Amniotic stem cell (primary cell): Measurements from ENCODE around the gene SLC39A12.
A peak's percentile ranks its signal among the peaks of the same experiment; 100 is the strongest.
"Not testable (repeated sequence)": the region's sequence is repeated elsewhere in the genome, so short reads cannot be mapped to it uniquely, and the experiment has no call there.

Experiments used
- DNase-seq: peaks from one replicate; lab custom pipeline; 2025; lab: John Stamatoyannopoulos, UW

SLC39A12 gene

GRCh38 chr10:17951868-17952371, at the start of gene SLC39A12:
SLC39A12 (plus strand) TSS chr10:17951918; CDS start chr10:17953277, 1,359 bp downstream.
- no peak for DNase-seq

- no peak for DNase-seq
Observed at GRCh38 chr10:17904564-17904963, 47.2 kb upstream of the SLC39A12 start.

GRCh38 chr10:17905491-17905890, 46.2 kb upstream of the SLC39A12 start:
- DNase-seq = no peak

- no peak for DNase-seq
Observed at GRCh38 chr10:17906002-17906401, 45.7 kb upstream of the SLC39A12 start.

GRCh38 chr10:17907641-17908040, 44.1 kb upstream of the SLC39A12 start:
- DNase-seq = no peak

GRCh38 chr10:17910125-17910789, 41.5 kb upstream of the SLC39A12 start:
- DNase-seq = peak; percentile 61

- no peak for DNase-seq
Observed at GRCh38 chr10:17912754-17913153, 39.0 kb upstream of the SLC39A12 start.

GRCh38 chr10:17913604-17914003, 38.1 kb upstream of the SLC39A12 start:
- no peak for DNase-seq

- DNase-seq = no peak
Observed at GRCh38 chr10:17914169-17915045, 37.3 kb upstream of the SLC39A12 start.

GRCh38 chr10:17915181-17915580, 36.5 kb upstream of the SLC39A12 start:
- no peak for DNase-seq

- DNase-seq = no peak
Observed at GRCh38 chr10:17918187-17918903, 33.4 kb upstream of the SLC39A12 start.

- no peak for DNase-seq
Observed at GRCh38 chr10:17921378-17921777, 30.3 kb upstream of the SLC39A12 start.

GRCh38 chr10:17923728-17924127, 28.0 kb upstream of the SLC39A12 start:
- DNase-seq = peak; percentile 71

GRCh38 chr10:17943033-17943745, 8.5 kb upstream of the SLC39A12 start:
- DNase-seq = no peak

GRCh38 chr10:17950269-17950668, 1.4 kb upstream of the SLC39A12 start:
- DNase-seq = not testable (repeated sequence)

- no peak for DNase-seq
Observed at GRCh38 chr10:17950726-17951125, 992 bp upstream of the SLC39A12 start.

- DNase-seq = not testable (repeated sequence)
Observed at GRCh38 chr10:17954372-17954771, 2.7 kb downstream of the SLC39A12 start.

GRCh38 chr10:17954861-17955260, 3.1 kb downstream of the SLC39A12 start:
- DNase-seq = no peak

- no peak for DNase-seq
Observed at GRCh38 chr10:17958049-17958448, 6.3 kb downstream of the SLC39A12 start.

GRCh38 chr10:17959870-17960269, 8.2 kb downstream of the SLC39A12 start:
- DNase-seq = no peak

GRCh38 chr10:17961551-17962422, 10.1 kb downstream of the SLC39A12 start:
- no peak for DNase-seq
